ENCODE measurements around the gene VAT1L. TPM values are rescaled to one million over a fixed set of nuclear protein-coding genes. Genes with fewer than 3 reads are reported as not detected.

Gene VAT1L
- total RNA-seq, 1 experiment from 2014 or later, result 33.8 TPM

DNA sequence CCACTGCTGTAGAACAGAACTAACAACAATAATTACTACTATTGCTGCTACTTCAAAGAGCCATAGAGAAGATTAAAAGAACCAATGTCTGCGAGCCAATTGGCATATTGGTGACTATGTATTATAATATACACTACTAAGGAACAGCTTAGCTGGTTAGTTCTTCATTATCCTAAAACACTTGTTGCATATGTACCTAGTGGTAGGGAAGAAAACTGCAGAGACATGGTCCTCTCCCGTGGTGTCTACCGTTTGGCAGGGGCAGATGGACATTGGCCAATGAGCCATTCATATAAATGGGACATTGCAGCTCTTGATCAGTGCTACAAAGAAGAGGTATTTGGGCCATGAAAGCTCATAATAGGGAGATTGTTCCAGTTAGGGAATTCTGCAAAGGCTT is 187.6 kb downstream of the VAT1L start:
- whole genome bisulfite sequencing (ENCODE audit: extremely low coverage, insufficient read length, low lambda C conversion rate), result no CpG with 5 or more reads among the region's 3 CpGs
- no peak overlapping the region for H3K56ac ChIP-seq (ENCODE audit: insufficient read length, low read depth, low read length)
- H3K9me3 Mint-ChIP-seq, result peaks cover 0 to 3% of the 10 kb centered on the region in 2 experiments; a peak in 1 of 5 replicates
- H4K5ac ChIP-seq (ENCODE audit: insufficient read length, low read depth, low read length), result no peak overlapping the region
- no peak overlapping the region for H3K9ac ChIP-seq (ENCODE audit: extremely low read depth, insufficient read length, low read length)
- no peaks in the 10 kb centered on the region for H3K79me1 ChIP-seq (ENCODE audit: insufficient read depth, low read depth, low read length, poor library complexity, severe bottlenecking)
- H2BK12ac ChIP-seq (ENCODE audit: insufficient read length, low read depth, low read length), result no peak overlapping the region
- no peak overlapping the region for H2BK120ac ChIP-seq (ENCODE audit: low read depth, low read length, poor library complexity, severe bottlenecking)
- no peak overlapping the region for H2BK15ac ChIP-seq (ENCODE audit: low read depth, low read length)
- H3K27me3 Mint-ChIP-seq (ENCODE audit: low read depth), result peaks cover 1% of the 10 kb centered on the region; the same call in 1 of the 2 replicates
- H3K27me3 ChIP-seq (ENCODE audit: insufficient read depth, low read length), result no peaks in the 10 kb centered on the region
- H3K4me3 Mint-ChIP-seq, result no peak overlapping the region
- no peaks in the 10 kb centered on the region for H4K20me1 ChIP-seq (ENCODE audit: control insufficient read depth, insufficient read depth, insufficient read length)
- peaks cover 22 to 36% of the 10 kb centered on the region in 2 experiments for H3K4me1 Mint-ChIP-seq
- H2AFZ ChIP-seq (ENCODE audit: low read length), result no peak overlapping the region
- H4K91ac ChIP-seq (ENCODE audit: insufficient read length, low read depth, low read length), result no peak overlapping the region
- no peak overlapping the region for H2BK5ac ChIP-seq (ENCODE audit: insufficient read length, low read length)
- no peak overlapping the region for H3T11ph ChIP-seq (ENCODE audit: low read length)
- H3K4me2 ChIP-seq (ENCODE audit: insufficient read depth, insufficient read length, low read length), result no peak overlapping the region
- peaks cover 1% of the 10 kb centered on the region; the same call in 1 of the 2 replicates for H3K4me1 ChIP-seq (ENCODE audit: insufficient read depth, low read length)
- no peak overlapping the region for H2BK20ac ChIP-seq (ENCODE audit: low read depth, low read length, poor library complexity, severe bottlenecking)
- no peaks in the 10 kb centered on the region for H3K79me2 ChIP-seq (ENCODE audit: insufficient read depth, low read length)
- H3K36me3 Mint-ChIP-seq (ENCODE audit: insufficient read depth in 1 of 3, low read depth in 3 of 3), result peaks cover 22 to 44% (median 32%) of the 10 kb centered on the region in 3 experiments
- H3K14ac ChIP-seq (ENCODE audit: insufficient read depth, low read length), result no peak overlapping the region
- no peak overlapping the region for H3K27ac Mint-ChIP-seq
- H2AK5ac ChIP-seq (ENCODE audit: insufficient read length, low read length), result no peak overlapping the region
- no peaks in the 10 kb centered on the region for H3K23me2 ChIP-seq (ENCODE audit: insufficient read length, low read depth, low read length, poor library complexity, severe bottlenecking)
- H4K8ac ChIP-seq (replicated peaks; ENCODE audit: insufficient read length, low read depth, low read length), result no peak overlapping the region
- H3K4ac ChIP-seq (ENCODE audit: low read depth, low read length), result no peak overlapping the region
- no peaks in the 10 kb centered on the region for H3K9me3 ChIP-seq (ENCODE audit: control insufficient read depth, low read depth, low read length)
- H3K18ac ChIP-seq (ENCODE audit: insufficient read length, low read depth, low read length), result no peak overlapping the region
- DNase-seq, result no peak
- TF ChIP-seq, protein P1, sequence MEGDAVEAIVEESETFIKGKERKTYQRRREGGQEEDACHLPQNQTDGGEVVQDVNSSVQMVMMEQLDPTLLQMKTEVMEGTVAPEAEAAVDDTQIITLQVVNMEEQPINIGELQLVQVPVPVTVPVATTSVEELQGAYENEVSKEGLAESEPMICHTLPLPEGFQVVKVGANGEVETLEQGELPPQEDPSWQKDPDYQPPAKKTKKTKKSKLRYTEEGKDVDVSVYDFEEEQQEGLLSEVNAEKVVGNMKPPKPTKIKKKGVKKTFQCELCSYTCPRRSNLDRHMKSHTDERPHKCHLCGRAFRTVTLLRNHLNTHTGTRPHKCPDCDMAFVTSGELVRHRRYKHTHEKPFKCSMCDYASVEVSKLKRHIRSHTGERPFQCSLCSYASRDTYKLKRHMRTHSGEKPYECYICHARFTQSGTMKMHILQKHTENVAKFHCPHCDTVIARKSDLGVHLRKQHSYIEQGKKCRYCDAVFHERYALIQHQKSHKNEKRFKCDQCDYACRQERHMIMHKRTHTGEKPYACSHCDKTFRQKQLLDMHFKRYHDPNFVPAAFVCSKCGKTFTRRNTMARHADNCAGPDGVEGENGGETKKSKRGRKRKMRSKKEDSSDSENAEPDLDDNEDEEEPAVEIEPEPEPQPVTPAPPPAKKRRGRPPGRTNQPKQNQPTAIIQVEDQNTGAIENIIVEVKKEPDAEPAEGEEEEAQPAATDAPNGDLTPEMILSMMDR (conservative IDR thresholded peaks at IDR 0.05), result peak; percentile 33; the same call in 2 of the 3 replicates
- no peak overlapping the region for H3K27ac ChIP-seq (ENCODE audit: insufficient read length, low read depth, low read length)
- H3K23ac ChIP-seq (ENCODE audit: insufficient read length, low read depth, low read length), result no peak overlapping the region

All from H9 (cell line).